IMR-90 (cell line): ENCODE data around the gene MRPL44. TPM values are rescaled to one million over a fixed set of nuclear protein-coding genes. Genes with fewer than 3 reads are reported as not detected.

ENCODE experiments used
- ATAC-seq: fragments of 200-7000 bp; cut with Tn5 transposase; 2 replicates; pipeline ENCODE4 v1.9.1; 2020; ENCODE audit warnings: low read depth, mild to moderate bottlenecking, moderate library complexity
- BruUV-seq: library from RNA; stranded (reverse); fragments of 400-500 nt; replicated peaks from 2 replicates; lab custom pipeline; 2021; lab: Mats Ljungman, UMichigan
- CTCF ChIA-PET: fragments of 300-600 bp; formaldehyde crosslinking; extraction: SDS; loops from one replicate; lab custom pipeline; 2021; ENCODE audit warnings: antibody characterized with exemption; lab: Yijun Ruan, JAX
- POLR2A ChIA-PET: fragments of 300-600 bp; sonication (Branson Sonifier 250); formaldehyde crosslinking; loops from one replicate; lab custom pipeline; 2022; ENCODE audit warnings: antibody characterized with exemption; ENCODE audit not compliant: unreplicated experiment; lab: Charles Lee
- DNase-seq: peaks from one replicate; pipeline ENCODE4 v3.0.0; 2013
- H2AFZ ChIP-seq: replicated peaks from 2 replicates; pipeline ENCODE3; 2013; ENCODE audit warnings: low read length, mild to moderate bottlenecking; ENCODE audit not compliant: poor library complexity
- H2AK5ac ChIP-seq: 2 replicates; pipeline ENCODE4 v1.6.1; 2013; ENCODE audit warnings: low read depth, low read length, inconsistent platforms
- H2AK9ac ChIP-seq: replicated peaks from 2 replicates; pipeline ENCODE3; 2013; ENCODE audit warnings: mild to moderate bottlenecking, low read depth, low read length, moderate library complexity; ENCODE audit not compliant: poor library complexity
- H2BK120ac ChIP-seq: 2 replicates; pipeline ENCODE4 v1.6.1; 2013; ENCODE audit warnings: low read depth, low read length, inconsistent platforms
- H2BK15ac ChIP-seq: 3 replicates; pipeline ENCODE4 v1.6.1; 2013; ENCODE audit warnings: low read depth, low read length, inconsistent platforms
- H2BK20ac ChIP-seq: 2 replicates; pipeline ENCODE4 v1.6.1; 2013; ENCODE audit warnings: low read depth, mild to moderate bottlenecking, inconsistent platforms, low read length, moderate library complexity
- H2BK5ac ChIP-seq: 2 replicates; pipeline ENCODE4 v1.6.1; 2013; ENCODE audit warnings: mild to moderate bottlenecking, low read depth, low read length, inconsistent platforms; ENCODE audit not compliant: poor library complexity, severe bottlenecking
- H3K14ac ChIP-seq: replicated peaks from 2 replicates; pipeline ENCODE4 v1.6.1; 2013; ENCODE audit warnings: low read depth, low read length, inconsistent platforms
- H3K18ac ChIP-seq: 2 replicates; pipeline ENCODE4 v1.6.1; 2013; ENCODE audit warnings: low read depth, low read length, control low read depth
- H3K23ac ChIP-seq: 2 replicates; pipeline ENCODE4 v1.6.1; 2013; ENCODE audit warnings: low read depth, low read length, inconsistent platforms
- H3K27ac ChIP-seq: 2 replicates; pipeline ENCODE4 v1.5.1; 2013; ENCODE audit warnings: mild to moderate bottlenecking, control low read depth, low read length; ENCODE audit not compliant: insufficient read depth
- H3K27me3 ChIP-seq: 2 replicates; pipeline ENCODE4 v1.6.1; 2013; ENCODE audit warnings: low read length; ENCODE audit not compliant: control insufficient read depth, insufficient read depth
- H3K36me3 ChIP-seq: 2 replicates; pipeline ENCODE4 v1.6.1; 2013; ENCODE audit warnings: low read length, mixed read lengths; ENCODE audit not compliant: control insufficient read depth, insufficient read depth
- H3K4ac ChIP-seq: 2 replicates; pipeline ENCODE4 v1.6.1; 2013; ENCODE audit warnings: low read depth, low read length, inconsistent platforms
- H3K4me1 ChIP-seq: 2 replicates; pipeline ENCODE4 v1.6.1; 2013; ENCODE audit warnings: low read length, mixed read lengths; ENCODE audit not compliant: control insufficient read depth, insufficient read depth
- H3K4me2 ChIP-seq: 2 replicates; pipeline ENCODE4 v1.6.1; 2013; ENCODE audit warnings: low read depth, mild to moderate bottlenecking, control low read depth, low read length, moderate library complexity
- H3K4me3 ChIP-seq: 2 replicates; pipeline ENCODE4 v1.5.1; 2013; ENCODE audit warnings: low read depth, mild to moderate bottlenecking, control low read depth, low read length, moderate library complexity; ENCODE audit not compliant: insufficient read depth
- H3K56ac ChIP-seq: 2 replicates; pipeline ENCODE4 v1.6.1; 2013; ENCODE audit warnings: low read length, inconsistent platforms; ENCODE audit not compliant: insufficient read depth; ENCODE audit errors: extremely low read depth
- H3K79me1 ChIP-seq, 2 experiments: 2 replicates each; pipeline ENCODE4 v1.6.1; 2013; ENCODE audit warnings: low read length in 2 of 2, inconsistent platforms in 1 of 2, low read depth in 1 of 2
- H3K9ac ChIP-seq: 2 replicates; pipeline ENCODE4 v1.6.1; 2013; ENCODE audit warnings: low read depth, low read length, control low read depth
- H3K9me1 ChIP-seq: 2 replicates; pipeline ENCODE4 v1.6.1; 2013; ENCODE audit warnings: low read length, inconsistent platforms; ENCODE audit not compliant: insufficient read depth
- H3K9me3 ChIP-seq: 2 replicates; pipeline ENCODE4 v1.6.1; 2013; ENCODE audit warnings: low read length; ENCODE audit not compliant: control insufficient read depth, insufficient read depth
- H4K20me1 ChIP-seq: 2 replicates; pipeline ENCODE4 v1.6.1; 2013; ENCODE audit warnings: low read length, inconsistent platforms; ENCODE audit not compliant: insufficient read depth
- H4K5ac ChIP-seq: 2 replicates; pipeline ENCODE4 v1.6.1; 2013; ENCODE audit warnings: mild to moderate bottlenecking, low read depth, low read length, control low read depth
- H4K8ac ChIP-seq, 2 experiments: 2 replicates each; pipeline ENCODE4 v1.6.1; 2013; ENCODE audit warnings: low read depth in 2 of 2, low read length in 2 of 2, control low read depth in 1 of 2, inconsistent platforms in 1 of 2
- H4K91ac ChIP-seq: 2 replicates; pipeline ENCODE4 v1.6.1; 2013; ENCODE audit warnings: low read depth, low read length, inconsistent platforms; ENCODE audit not compliant: insufficient read depth
- CEBPB ChIP-seq: IDR thresholded peaks from 2 replicates; pipeline ENCODE4 v1.6.1; 2012; ENCODE audit warnings: low read depth, low read length, improper control_type of control experiment
- FOS ChIP-seq: fragments of 150-350 bp; IDR thresholded peaks from 2 replicates; pipeline ENCODE4 v1.6.1; 2016; ENCODE audit warnings: low read depth, low read length
- POLR2A ChIP-seq: IDR thresholded peaks from 2 replicates; pipeline ENCODE4 v1.6.1; 2012; ENCODE audit warnings: mild to moderate bottlenecking, low read depth, low read length
- RCOR1 ChIP-seq: IDR thresholded peaks from 2 replicates; pipeline ENCODE4 v1.6.1; 2012; ENCODE audit warnings: mild to moderate bottlenecking, low read length, improper control_type of control experiment; ENCODE audit not compliant: insufficient replicate concordance
- WGBS, 2 experiments: methylation state at CpG; one replicate each; pipeline versions ENCODE4 v1.1.5 to v1.1.7; 2013; ENCODE audit warnings: missing lambda C conversion rate in 2 of 2; ENCODE audit not compliant: insufficient read length in 1 of 2; ENCODE audit errors: extremely low coverage in 2 of 2; 5-methylcytosine and 5-hydroxymethylcytosine counted together
- dilution Hi-C: fragments of 300-500 bp; cut with HindIII; formaldehyde crosslinking; loops from one replicate; pipeline ENCODE4 v1.14.3; 2018; ENCODE audit warnings: low sequenced_read_pairs; ENCODE audit not compliant: unreplicated experiment
- in situ Hi-C: fragments of 300-500 bp; cut with MboI; formaldehyde crosslinking; loops from 3 replicates; pipeline ENCODE4 v1.14.3; 2019; ENCODE audit warnings: low sequenced_read_pairs, inconsistent platforms, mixed read lengths
- intact Hi-C: fragments of 100-400 bp; cut with micrococcal nuclease; formaldehyde crosslinking; loops from 2 replicates; pipeline ENCODE4 v1.10.0; 2022
- polyA plus RNA-seq, 3 experiments: library from polyadenylated mRNA; depleted of rRNA; stranded (reverse); fragments of >200 nt; gene quantifications; 2 replicates each; pipeline ENCODE4 v1.2.3, GENCODE V29; 2012; ENCODE audit warnings: low replicate concordance in 1 of 3
- total RNA-seq: library from RNA; depleted of rRNA; stranded (reverse); fragments of >200 nt; gene quantifications from 2 replicates; pipeline ENCODE4 v1.2.3, GENCODE V29; 2012
- TF ChIP-seq, protein P1 (sequence below): fragments of 150-350 bp; IDR thresholded peaks from 2 replicates; pipeline ENCODE4 v1.6.1; 2016; ENCODE audit warnings: low read depth, mild to moderate bottlenecking, low read length, moderate library complexity, borderline replicate concordance

MRPL44 gene
- total and polyA plus RNA-seq, 2 of the 4 experiments (the other 2 are of a cell fraction) = 18.6 to 20.1 TPM

DNA sequence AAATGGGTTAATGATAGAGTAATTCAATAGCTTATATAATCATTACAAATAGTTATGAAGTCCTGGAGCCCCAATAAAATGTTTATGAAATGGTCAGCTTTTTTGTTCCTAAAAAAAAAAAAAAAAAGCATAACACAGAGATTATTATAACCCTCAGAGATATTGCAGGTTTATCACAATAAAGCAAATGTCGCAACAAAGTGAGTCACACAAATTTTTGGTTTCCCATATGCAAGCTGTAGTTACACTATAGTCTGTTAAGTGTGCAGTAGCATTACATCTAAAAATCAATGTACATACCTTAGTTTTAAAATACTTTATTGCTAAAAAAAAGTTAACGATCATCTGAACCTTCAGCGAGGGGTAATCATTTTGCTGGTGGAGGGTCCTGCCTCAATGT lies 32.2 kb upstream of the MRPL44 start:
- no peak overlapping the region for H2BK20ac ChIP-seq
- H4K91ac ChIP-seq = no peak overlapping the region
- H3K27me3 ChIP-seq = no peaks in the 10 kb centered on the region
- H2AK9ac ChIP-seq = no peak overlapping the region
- H3K9me1 ChIP-seq = peaks cover 26% of the 10 kb centered on the region
- peak overlapping the region; percentile 54; the same call in 1 of the 2 replicates for H3K27ac ChIP-seq
- DNase-seq (peak; percentile 77), ATAC-seq (no peak)
- H3K23ac ChIP-seq = no peak overlapping the region
- H3K4me2 ChIP-seq = no peak overlapping the region
- H3K79me1 ChIP-seq = peaks cover 20 to 82% of the 10 kb centered on the region in 2 experiments
- TF ChIP-seq RCOR1 = no peak
- peak; percentile 95 for TF ChIP-seq CEBPB
- no peak for TF ChIP-seq POLR2A
- TF ChIP-seq, protein P1, sequence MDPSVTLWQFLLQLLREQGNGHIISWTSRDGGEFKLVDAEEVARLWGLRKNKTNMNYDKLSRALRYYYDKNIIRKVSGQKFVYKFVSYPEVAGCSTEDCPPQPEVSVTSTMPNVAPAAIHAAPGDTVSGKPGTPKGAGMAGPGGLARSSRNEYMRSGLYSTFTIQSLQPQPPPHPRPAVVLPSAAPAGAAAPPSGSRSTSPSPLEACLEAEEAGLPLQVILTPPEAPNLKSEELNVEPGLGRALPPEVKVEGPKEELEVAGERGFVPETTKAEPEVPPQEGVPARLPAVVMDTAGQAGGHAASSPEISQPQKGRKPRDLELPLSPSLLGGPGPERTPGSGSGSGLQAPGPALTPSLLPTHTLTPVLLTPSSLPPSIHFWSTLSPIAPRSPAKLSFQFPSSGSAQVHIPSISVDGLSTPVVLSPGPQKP = no peak
- 0 out of 2 replicates have a peak, but pooled peaks have one; percentile 39 for TF ChIP-seq FOS
- dilution Hi-C loops = no loop called here
- no peak overlapping the region for H4K5ac ChIP-seq
- no TSS peak for BruUV-seq
- CTCF ChIA-PET = interaction anchor here (0.5 to 0.6 kb wide), 2 partner anchors 13 to 394 kb away, joined by 3 to 4 read pairs; no protein-coding TSS in a partner anchor
- H3K4me3 ChIP-seq = no peak overlapping the region
- POLR2A ChIA-PET = interaction anchor here (0.6 kb wide), 1 partner anchor 20 kb away, joined by 3 read pairs; no protein-coding TSS in a partner anchor
- no peak overlapping the region for H4K8ac ChIP-seq
- no peaks in the 10 kb centered on the region; the same call in none of the 2 replicates for H3K9me3 ChIP-seq
- H2BK5ac ChIP-seq = peak overlapping the region; percentile 56
- no peak overlapping the region for H2AFZ ChIP-seq
- H2BK120ac ChIP-seq = no peak overlapping the region
- peaks cover 18% of the 10 kb centered on the region for H3K4me1 ChIP-seq
- no peak overlapping the region for H3K9ac ChIP-seq
- in situ Hi-C loops = no loop called here
- peaks cover 57% of the 10 kb centered on the region for H4K20me1 ChIP-seq
- H2AK5ac ChIP-seq = peak overlapping the region; percentile 43; the same call in 1 of the 2 replicates
- H3K18ac ChIP-seq = no peak overlapping the region
- WGBS, 2 experiments = no CpG with 5 or more reads among the region's 3 CpGs
- no peak overlapping the region for H3K4ac ChIP-seq
- no peak overlapping the region for H2BK15ac ChIP-seq
- peaks cover 6% of the 10 kb centered on the region for H3K36me3 ChIP-seq
- intact Hi-C loops = no loop called here
- H3K14ac ChIP-seq = no peak overlapping the region
- no peak overlapping the region for H3K56ac ChIP-seq
